HepG2 (cell line): ENCODE measurements around the gene ZCCHC10. TPM values are rescaled to one million over a fixed set of nuclear protein-coding genes. Genes with fewer than 3 reads are reported as not detected.

Experiments
- ARID2 ChIP-seq: sonication (generic); formaldehyde crosslinking; IDR thresholded peaks from 2 replicates; pipeline ENCODE4 v1.8.1; 2022; ENCODE audit warnings: mild to moderate bottlenecking, missing genetic modification reagents, borderline replicate concordance
- E2F2 ChIP-seq: sonication (generic); formaldehyde crosslinking; IDR thresholded peaks from 2 replicates; pipeline ENCODE4 v1.4.0; 2020; ENCODE audit warnings: missing genetic modification reagents, borderline replicate concordance
- EED ChIP-seq: sonication (generic); formaldehyde crosslinking; IDR thresholded peaks from 2 replicates; pipeline ENCODE4 v1.5.0; 2020; ENCODE audit warnings: mild to moderate bottlenecking, missing genetic modification reagents
- HNRNPL ChIP-seq: fragments of 200-400 bp; formaldehyde crosslinking; IDR thresholded peaks from 2 replicates; pipeline ENCODE4 v1.6.1; 2017; ENCODE audit warnings: mild to moderate bottlenecking, low read depth, low read length
- JUNB ChIP-seq: sonication (generic); formaldehyde crosslinking; IDR thresholded peaks from 2 replicates; pipeline ENCODE4 v1.8.0; 2022; ENCODE audit warnings: missing genetic modification reagents, mild to moderate bottlenecking, borderline replicate concordance
- MEF2D ChIP-seq: sonication (generic); formaldehyde crosslinking; IDR thresholded peaks from 2 replicates; pipeline ENCODE4 v1.5.1; 2020; ENCODE audit warnings: mild to moderate bottlenecking, missing genetic modification reagents
- MTA3 ChIP-seq: sonication (generic); formaldehyde crosslinking; IDR thresholded peaks from 2 replicates; pipeline ENCODE4 v1.4.0; 2020; ENCODE audit warnings: missing genetic modification reagents
- MXI1 ChIP-seq: IDR thresholded peaks from 3 replicates; pipeline ENCODE4 v1.6.1; 2012; ENCODE audit warnings: low read depth, low read length, inconsistent platforms, borderline replicate concordance
- NFATC3 ChIP-seq: sonication (generic); formaldehyde crosslinking; IDR thresholded peaks from 2 replicates; pipeline ENCODE4 v1.5.1; 2020; ENCODE audit warnings: mild to moderate bottlenecking, missing genetic modification reagents
- PCBP1 ChIP-seq: fragments of 200-400 bp; formaldehyde crosslinking; IDR thresholded peaks from 2 replicates; pipeline ENCODE4 v1.6.1; 2017; ENCODE audit warnings: mild to moderate bottlenecking, low read depth, low read length, borderline replicate concordance
- RARA ChIP-seq: IDR thresholded peaks from 2 replicates; pipeline ENCODE4 v1.6.1; 2016; ENCODE audit warnings: missing genetic modification reagents, missing compliant biosample characterization
- SOX13 ChIP-seq, 3 experiments: fragments of 450-650 bp in 1 of 3; sonication (generic) in 1 of 3; formaldehyde crosslinking in 1 of 3; IDR thresholded peaks in 2 of 3; conservative IDR thresholded peaks in 1 of 3; 2 replicates each; pipeline versions ENCODE4 v1.5.0 to v1.6.1; 2016 to 2020; ENCODE audit warnings: antibody characterized with exemption in 1 of 3, mild to moderate bottlenecking in 1 of 3, missing compliant biosample characterization in 1 of 3, missing genetic modification reagents in 1 of 3, moderate library complexity in 1 of 3
- TEAD3 ChIP-seq: optimal IDR thresholded peaks from 2 replicates; pipeline ENCODE3; 2016; ENCODE audit warnings: borderline replicate concordance
- ZBTB42 ChIP-seq: sonication (generic); formaldehyde crosslinking; IDR thresholded peaks from 2 replicates; pipeline ENCODE4 v1.5.0; 2020; ENCODE audit warnings: mild to moderate bottlenecking, missing genetic modification reagents
- ZFP1 ChIP-seq: IDR thresholded peaks from 2 replicates; pipeline ENCODE4 v1.6.1; 2016
- ZGPAT ChIP-seq: IDR thresholded peaks from 2 replicates; pipeline ENCODE4 v1.6.1; 2016; ENCODE audit warnings: mild to moderate bottlenecking
- ZNF737 ChIP-seq: sonication (generic); formaldehyde crosslinking; IDR thresholded peaks from 2 replicates; pipeline ENCODE4 v1.5.0; 2020; ENCODE audit warnings: missing genetic modification reagents, mild to moderate bottlenecking, borderline replicate concordance
- ZNF792 ChIP-seq: IDR thresholded peaks from 2 replicates; pipeline ENCODE4 v1.6.1; 2016
- polyA plus RNA-seq, 8 experiments: library from polyadenylated mRNA; depleted of rRNA in 3 of 8; stranded (reverse) in 7 of 8; unstranded in 1 of 8; fragments of >200 nt; fragmentation: Illumina TruSeq in 4 of 8; extraction: Trizol in 4 of 8; gene quantifications; 2 replicates each; pipeline versions ENCODE4 v1.2.1 to v1.2.3, GENCODE V29; 2011 to 2016; ENCODE audit warnings: low read depth in 4 of 8, missing spikeins in 1 of 8, mixed read lengths in 1 of 8; ENCODE audit not compliant: insufficient read depth in 1 of 8
- total RNA-seq, 5 experiments: library from RNA; depleted of rRNA; stranded (reverse); fragments of >200 nt; fragmentation: Illumina TruSeq; extraction: Trizol; gene quantifications; 2 replicates each; pipeline ENCODE4 v1.2.3, GENCODE V29; 2016; ENCODE audit warnings: low read depth in 1 of 5
- TF ChIP-seq, protein P1 (sequence below): sonication (generic); formaldehyde crosslinking; IDR thresholded peaks from 2 replicates; pipeline ENCODE4 v1.8.0; 2022; ENCODE audit warnings: missing genetic modification reagents, low read depth, mild to moderate bottlenecking, borderline replicate concordance
- TF ChIP-seq, protein P2 (sequence below): sonication (generic); formaldehyde crosslinking; IDR thresholded peaks from 2 replicates; pipeline ENCODE4 v1.5.0; 2020; ENCODE audit warnings: missing genetic modification reagents

ZCCHC10 gene
- total and polyA plus RNA-seq, 2 of the 13 experiments (the other 11 are each of a cell fraction or from before 2014, with no cell fraction given), result 40.7 to 48.2 TPM

- TF ChIP-seq, protein P1, sequence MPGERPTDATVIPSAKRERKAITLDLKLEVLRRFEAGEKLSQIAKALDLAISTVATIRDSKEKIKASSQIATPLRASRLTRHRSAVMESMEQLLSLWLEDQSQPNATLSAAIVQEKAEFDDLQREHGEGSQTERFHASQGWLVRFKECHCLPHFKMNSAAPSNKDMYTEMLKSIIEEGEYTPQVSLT (CRISPR knock-in tag), result no peak
- no peak for TF ChIP-seq SOX13 (IDR thresholded peaks at IDR 0.05)
- TF ChIP-seq SOX13 (CRISPR knock-in tag; conservative IDR thresholded peaks at IDR 0.05 in 1 of 2, IDR thresholded peaks at IDR 0.05 in 1 of 2), result peak in 1 of 2 experiments; percentile 57; a peak in 1 of 4 replicates
- peak; percentile 90 for TF ChIP-seq ZBTB42 (CRISPR knock-in tag)
- TF ChIP-seq E2F2 (CRISPR knock-in tag), result no peak; the same call in 1 of the 2 replicates
- TF ChIP-seq ARID2, result no peak
- TF ChIP-seq MEF2D (CRISPR knock-in tag), result peak; percentile 17; the same call in 1 of the 2 replicates
- TF ChIP-seq ZNF737, result no peak
- peak; percentile 84; the same call in 2 of the 3 replicates for TF ChIP-seq MXI1
- TF ChIP-seq NFATC3 (CRISPR knock-in tag), result no peak; the same call in 1 of the 2 replicates
- TF ChIP-seq ZGPAT, result peak; percentile 97
- no peak for TF ChIP-seq JUNB (CRISPR knock-in tag)
- peak; percentile 63 for TF ChIP-seq TEAD3 (CRISPR knock-in tag)
- TF ChIP-seq ZNF792, result peak; percentile 86
- TF ChIP-seq PCBP1, result no peak
- TF ChIP-seq RARA (CRISPR knock-in tag), result peak; percentile 59
- peak; percentile 54 for TF ChIP-seq EED (CRISPR knock-in tag)
- peak; percentile 44; the same call in 1 of the 2 replicates for TF ChIP-seq HNRNPL
- no peak for TF ChIP-seq ZFP1
- TF ChIP-seq MTA3 (CRISPR knock-in tag), result no peak
- TF ChIP-seq, protein P2, sequence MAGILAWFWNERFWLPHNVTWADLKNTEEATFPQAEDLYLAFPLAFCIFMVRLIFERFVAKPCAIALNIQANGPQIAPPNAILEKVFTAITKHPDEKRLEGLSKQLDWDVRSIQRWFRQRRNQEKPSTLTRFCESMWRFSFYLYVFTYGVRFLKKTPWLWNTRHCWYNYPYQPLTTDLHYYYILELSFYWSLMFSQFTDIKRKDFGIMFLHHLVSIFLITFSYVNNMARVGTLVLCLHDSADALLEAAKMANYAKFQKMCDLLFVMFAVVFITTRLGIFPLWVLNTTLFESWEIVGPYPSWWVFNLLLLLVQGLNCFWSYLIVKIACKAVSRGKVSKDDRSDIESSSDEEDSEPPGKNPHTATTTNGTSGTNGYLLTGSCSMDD (CRISPR knock-in tag), result no peak
These were observed 62.9 kb downstream of the ZCCHC10 start, which contains the start of gene AFF4 (continued) for GRCh38 chr5:132963171-132964104.
